Thoracic aorta (tissue), 2 donors: Measurements from ENCODE around the gene FXYD5. TPM values are rescaled to one million over a fixed set of nuclear protein-coding genes. Genes with fewer than 3 reads are reported as not detected.

Source experiments
- ATAC-seq: fragments of 150-250 bp; one replicate; pipeline ENCODE4 v1.8.0; 2017; ENCODE audit warnings: low read depth; ENCODE audit not compliant: insufficient number of reproducible peaks, low FRiP score
- DNase-seq: peaks from one replicate; pipeline ENCODE4 v3.0.0-alpha.2; 2020; ENCODE audit warnings: low spot score
- H3K27ac ChIP-seq, 2 donors: fragments of 200-600 bp; sonication (generic); 1 replicate in 1 of 2; 2 replicates in 1 of 2; pipeline ENCODE4 v1.5.1; 2016; ENCODE audit warnings: mild to moderate bottlenecking in 2 of 2, moderate library complexity in 2 of 2
- H3K27me3 ChIP-seq: fragments of 200-600 bp; sonication (generic); replicated peaks from 2 replicates; pipeline ENCODE4 v1.6.0; 2016; ENCODE audit warnings: mild to moderate bottlenecking; ENCODE audit not compliant: insufficient read depth
- H3K36me3 ChIP-seq: fragments of 200-600 bp; sonication (generic); one replicate; pipeline ENCODE4 v1.5.1; 2016
- H3K4me1 ChIP-seq, 2 donors: fragments of 200-600 bp; sonication (generic); 1 replicate in 1 of 2; 2 replicates in 1 of 2; pipeline versions ENCODE4 v1.5.1 to v1.6.0; 2016; ENCODE audit warnings: low read depth in 2 of 2, mild to moderate bottlenecking in 1 of 2; ENCODE audit not compliant: control insufficient read depth in 1 of 2
- H3K4me3 ChIP-seq: fragments of 200-600 bp; sonication (generic); 2 replicates; pipeline ENCODE4 v1.5.1; 2016; ENCODE audit warnings: mild to moderate bottlenecking
- H3K9me3 ChIP-seq: fragments of 200-600 bp; sonication (generic); 2 replicates; pipeline ENCODE4 v1.5.1; 2016
- total RNA-seq, 2 donors: library from RNA; depleted of rRNA; stranded (reverse); fragments of >200 nt; gene quantifications; one replicate each; pipeline versions ENCODE4 v1.1.0 to v1.2.3, GENCODE V29; 2016
- TF ChIP-seq, protein P1 (sequence below): fragments of 200-600 bp; sonication (generic); IDR thresholded peaks from one replicate; pipeline ENCODE4 v1.5.1; 2019; ENCODE audit warnings: antibody characterized with exemption

The FXYD5 gene
- total RNA-seq, 2 donors from 2014 or later = 65.0 to 106 TPM

GRCh38 chr19:35207391-35207871 lies 52.9 kb downstream of the FXYD5 start:
- Histone ChIP-seq H3K4me1 (no peaks in the 10 kb centered on the region), H3K27ac (no peak overlapping the region), H3K4me3 (no peak overlapping the region), H3K9me3 (no peaks in the 10 kb centered on the region), H3K36me3 (no peaks in the 10 kb centered on the region), H3K27me3 (no peaks in the 10 kb centered on the region)
- TF ChIP-seq, protein P1, sequence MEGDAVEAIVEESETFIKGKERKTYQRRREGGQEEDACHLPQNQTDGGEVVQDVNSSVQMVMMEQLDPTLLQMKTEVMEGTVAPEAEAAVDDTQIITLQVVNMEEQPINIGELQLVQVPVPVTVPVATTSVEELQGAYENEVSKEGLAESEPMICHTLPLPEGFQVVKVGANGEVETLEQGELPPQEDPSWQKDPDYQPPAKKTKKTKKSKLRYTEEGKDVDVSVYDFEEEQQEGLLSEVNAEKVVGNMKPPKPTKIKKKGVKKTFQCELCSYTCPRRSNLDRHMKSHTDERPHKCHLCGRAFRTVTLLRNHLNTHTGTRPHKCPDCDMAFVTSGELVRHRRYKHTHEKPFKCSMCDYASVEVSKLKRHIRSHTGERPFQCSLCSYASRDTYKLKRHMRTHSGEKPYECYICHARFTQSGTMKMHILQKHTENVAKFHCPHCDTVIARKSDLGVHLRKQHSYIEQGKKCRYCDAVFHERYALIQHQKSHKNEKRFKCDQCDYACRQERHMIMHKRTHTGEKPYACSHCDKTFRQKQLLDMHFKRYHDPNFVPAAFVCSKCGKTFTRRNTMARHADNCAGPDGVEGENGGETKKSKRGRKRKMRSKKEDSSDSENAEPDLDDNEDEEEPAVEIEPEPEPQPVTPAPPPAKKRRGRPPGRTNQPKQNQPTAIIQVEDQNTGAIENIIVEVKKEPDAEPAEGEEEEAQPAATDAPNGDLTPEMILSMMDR = no peak
- no peak for DNase-seq
- ATAC-seq = no peak

DNA sequence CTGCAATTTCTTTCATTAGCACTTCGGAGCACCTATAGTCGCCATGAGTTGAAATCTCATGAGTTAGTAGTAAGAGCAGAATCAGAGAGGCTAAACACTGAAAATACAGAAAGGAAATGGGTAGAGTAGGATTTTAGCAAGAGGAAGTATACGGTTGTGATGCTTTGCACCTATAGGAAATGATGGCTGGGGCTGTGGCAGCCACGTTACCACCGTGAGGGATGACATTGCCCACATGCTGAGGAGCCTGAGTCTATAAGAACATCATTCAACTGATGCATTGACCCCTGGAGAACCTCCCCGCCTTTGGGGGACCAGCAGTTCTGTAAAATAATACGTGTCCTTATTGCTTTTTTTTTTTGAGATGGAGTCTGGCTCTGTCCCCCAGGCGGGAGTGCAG lies 53.6 kb downstream of the FXYD5 start:
- ATAC-seq (no peak), DNase-seq (no peak)
- no peaks in the 10 kb centered on the region for H3K27me3 ChIP-seq
- H3K4me3 ChIP-seq = no peak overlapping the region
- TF ChIP-seq, protein P1 = no peak
- H3K9me3 ChIP-seq = no peaks in the 10 kb centered on the region
- H3K36me3 ChIP-seq = no peaks in the 10 kb centered on the region
- no peak overlapping the region for H3K27ac ChIP-seq
- no peaks in the 10 kb centered on the region for H3K4me1 ChIP-seq

DNA sequence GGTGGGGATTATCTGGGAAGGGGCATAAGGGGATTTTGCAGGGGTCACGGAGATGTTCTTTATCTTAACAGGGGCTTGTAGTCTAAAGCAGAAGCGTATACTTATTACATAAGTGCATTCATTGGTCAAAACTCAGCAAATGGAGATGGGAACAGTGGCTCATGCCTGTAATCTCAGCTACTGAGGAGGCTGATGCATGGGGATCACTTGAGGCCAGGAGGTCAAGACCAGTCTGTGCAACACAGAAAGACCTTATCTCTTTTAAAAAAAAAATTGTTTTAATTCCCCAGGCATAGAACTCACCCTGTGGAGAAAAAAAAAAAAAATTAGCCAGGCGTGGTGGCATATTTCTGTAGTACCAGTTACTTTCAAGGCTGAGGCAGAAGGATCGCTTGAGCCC lies 55.1 kb downstream of the FXYD5 start:
- no peaks in the 10 kb centered on the region for H3K9me3 ChIP-seq

GRCh38 chr19:35211545-35212230 lies 57.2 kb downstream of the FXYD5 start:
- H3K36me3 ChIP-seq = no peaks in the 10 kb centered on the region
- ATAC-seq = no peak
- peak overlapping the region in 1 of 2 donors; percentile 64 for H3K27ac ChIP-seq
- H3K9me3 ChIP-seq = no peaks in the 10 kb centered on the region
- H3K4me3 ChIP-seq = no peak overlapping the region
- TF ChIP-seq, protein P1 = no peak
- no peak for DNase-seq
- peaks cover 0 to 8% of the 10 kb centered on the region in 2 donors for H3K4me1 ChIP-seq
- no peaks in the 10 kb centered on the region for H3K27me3 ChIP-seq

More for the DNA sequence above, 55.1 kb downstream of the FXYD5 start:
- ATAC-seq (no peak), DNase-seq (no peak)
- Histone ChIP-seq H3K27me3 (no peaks in the 10 kb centered on the region), H3K27ac (no peak overlapping the region), H3K36me3 (no peaks in the 10 kb centered on the region), H3K4me1 (peaks cover 0 to 6% of the 10 kb centered on the region in 2 donors), H3K4me3 (no peak overlapping the region)
- TF ChIP-seq, protein P1 = no peak

- TF ChIP-seq, protein P1 = no peak
- Histone ChIP-seq H3K4me3 (no peak overlapping the region), H3K27me3 (no peaks in the 10 kb centered on the region), H3K9me3 (no peaks in the 10 kb centered on the region), H3K36me3 (no peaks in the 10 kb centered on the region), H3K27ac (peak overlapping the region; percentile 18 to 64), H3K4me1 (peaks cover 0 to 8% of the 10 kb centered on the region in 2 donors)
- ATAC-seq (no peak), DNase-seq (no peak)
Measured at GRCh38 chr19:35212241-35212640, 57.7 kb downstream of the FXYD5 start.
